Activated CD4-positive, CD25-positive, alpha-beta regulatory T cell treated with anti-CD3 and anti-CD28 coated beads, Interleukin-2, amount 50 U/mL, for 72 hours (primary cell): Measurements from ENCODE around the gene CEP128.

Source experiments
- DNase-seq: peaks from one replicate; pipeline ENCODE4 v3.0.0; 2021

Gene CEP128

DNA sequence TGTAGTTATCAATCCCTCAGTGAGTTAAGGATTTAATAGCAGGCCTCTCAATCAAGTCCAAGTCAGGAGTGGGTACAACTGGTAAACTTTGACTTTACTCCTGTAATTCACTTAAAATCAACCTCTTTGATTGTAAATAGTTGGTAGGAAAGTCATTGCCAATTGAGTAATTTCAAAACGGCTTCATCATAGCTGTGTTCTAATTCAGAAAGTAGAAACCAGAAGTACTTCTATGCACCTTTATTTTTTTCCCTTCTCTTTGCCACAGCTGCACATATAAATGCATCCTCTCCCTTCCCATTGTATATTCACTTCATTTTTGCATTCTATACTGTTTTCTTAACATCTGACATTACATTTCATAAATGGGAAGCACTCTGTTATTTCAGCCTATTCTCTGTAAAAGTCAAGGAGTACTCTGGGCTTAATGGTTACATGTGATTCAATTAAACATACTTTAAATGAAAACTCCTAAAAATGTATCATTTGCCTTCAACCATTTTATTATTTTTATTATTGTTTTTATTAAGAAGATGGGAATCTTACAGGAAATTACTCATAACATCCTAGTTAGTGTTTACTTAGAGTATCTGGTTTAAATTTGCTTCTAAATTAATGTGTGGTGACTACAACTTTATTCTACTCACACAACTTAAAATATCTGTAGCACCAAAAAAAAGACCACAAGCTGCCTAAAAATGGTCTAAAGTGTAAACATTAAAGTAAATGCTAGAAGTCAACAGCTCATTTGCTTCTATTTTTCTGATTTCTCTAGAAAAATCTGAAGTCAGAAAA is 171.2 kb downstream of the CEP128 start:
- no peak for DNase-seq

DNA sequence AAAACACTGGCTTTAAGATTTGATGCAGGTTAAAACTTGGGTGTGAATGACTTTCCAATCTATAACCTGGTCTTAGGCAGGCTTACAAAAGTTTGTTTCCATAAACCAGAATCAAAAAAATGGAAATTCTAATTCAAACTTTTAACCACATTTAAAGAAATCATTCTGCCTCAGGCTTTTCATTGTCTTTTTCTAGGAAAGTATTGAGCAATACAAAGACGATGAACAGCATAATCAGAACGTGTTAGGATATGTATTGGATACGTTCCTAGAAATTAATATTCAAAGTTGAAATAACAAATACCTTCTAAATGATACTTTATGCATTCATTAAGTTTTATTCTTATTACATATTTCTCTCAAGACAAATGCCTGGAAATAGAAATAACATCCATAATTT is 172.9 kb downstream of the CEP128 start:
- DNase-seq, result no peak

DNA sequence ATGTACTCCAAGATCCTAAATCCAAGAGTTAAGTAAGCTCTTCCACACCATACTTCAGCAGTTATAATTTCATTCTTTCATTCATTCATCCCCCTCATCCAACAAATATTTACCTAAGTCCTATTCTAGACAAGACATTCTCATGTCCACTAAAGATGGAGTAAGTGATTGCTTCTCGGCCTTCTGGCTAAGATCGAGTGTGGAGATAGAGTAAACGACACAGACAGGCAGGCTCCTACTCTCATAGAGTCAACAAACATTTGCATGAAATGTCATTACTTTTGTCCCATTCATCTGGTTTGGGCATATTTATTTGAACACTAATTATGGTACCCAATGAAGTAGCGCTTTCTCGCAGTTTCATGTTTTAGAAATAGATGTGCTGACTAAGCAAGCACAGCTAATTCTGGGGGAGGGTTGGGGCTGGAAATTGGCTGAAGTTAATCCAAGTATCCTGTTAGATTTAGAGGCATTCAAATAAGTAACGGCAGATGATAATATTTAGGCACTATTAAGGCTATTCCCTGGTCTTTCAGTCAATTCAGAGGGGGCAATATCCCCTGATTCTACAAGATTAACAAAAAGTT is 176.5 kb downstream of the CEP128 start:
- DNase-seq, result no peak

DNA sequence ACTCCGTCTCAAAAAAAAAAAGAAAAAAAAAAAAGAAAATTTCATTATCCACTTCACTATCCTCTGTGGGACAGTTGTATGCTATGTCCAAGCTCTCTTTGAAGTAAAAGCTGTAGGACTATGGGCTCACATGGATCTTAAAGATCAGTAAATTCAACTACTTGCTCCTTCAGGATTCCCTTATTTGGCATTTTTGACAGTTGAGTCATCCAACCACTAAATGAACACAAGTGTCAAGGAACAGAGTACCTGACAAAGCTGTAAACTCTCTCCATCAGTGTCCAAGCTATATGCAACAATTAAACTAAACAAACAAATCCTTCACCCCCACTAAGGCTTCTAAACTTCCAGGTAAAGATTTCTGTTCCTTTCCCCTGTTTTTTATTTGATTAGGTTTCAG is 177.0 kb downstream of the CEP128 start:
- no peak for DNase-seq

DNA sequence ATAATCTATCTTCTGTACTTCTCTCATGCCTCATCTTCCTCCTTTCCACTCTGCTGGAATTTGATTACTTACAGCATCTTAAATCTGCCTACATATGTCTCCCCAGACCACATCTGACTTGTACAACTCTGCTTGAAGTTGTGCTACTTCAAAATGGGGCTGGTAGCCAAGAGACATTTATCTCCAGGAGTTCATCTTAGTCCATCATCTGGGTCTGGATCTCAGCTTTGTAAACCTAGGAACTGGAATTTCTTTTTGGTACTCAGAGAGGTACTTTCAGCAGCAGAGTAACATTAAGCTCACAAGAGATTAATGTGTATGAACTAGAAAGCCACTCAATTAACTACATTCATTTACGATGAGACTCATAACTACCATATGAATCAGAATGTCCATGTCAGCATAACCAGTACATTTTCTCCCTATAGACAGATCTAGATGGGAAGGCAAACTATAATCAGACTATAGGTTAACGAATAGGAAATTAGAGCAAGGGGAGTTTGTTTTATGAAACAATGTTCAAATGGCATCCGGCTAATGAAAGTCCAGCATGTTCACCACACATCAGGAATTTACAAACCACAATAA is 178.8 kb downstream of the CEP128 start:
- DNase-seq, result no peak

DNA sequence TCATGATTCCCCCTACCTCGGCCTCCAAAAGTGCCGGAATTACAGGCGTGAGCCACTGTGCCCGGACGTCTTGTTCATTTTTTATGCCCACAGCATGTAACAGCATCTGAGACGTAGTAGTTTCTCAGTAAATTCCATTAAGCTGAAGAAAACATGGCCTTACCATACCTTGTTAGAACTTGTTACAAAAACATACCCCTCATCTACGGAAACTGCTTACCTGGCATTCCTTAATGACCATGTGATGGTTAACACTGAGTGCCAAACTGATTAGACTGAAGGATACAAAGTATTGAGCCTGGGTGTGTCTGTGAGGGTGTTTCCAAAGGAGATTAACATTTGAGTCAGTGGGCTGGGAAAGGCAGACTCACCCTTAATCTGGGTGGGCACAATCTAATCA is 186.8 kb downstream of the CEP128 start:
- DNase-seq, result no peak

DNA sequence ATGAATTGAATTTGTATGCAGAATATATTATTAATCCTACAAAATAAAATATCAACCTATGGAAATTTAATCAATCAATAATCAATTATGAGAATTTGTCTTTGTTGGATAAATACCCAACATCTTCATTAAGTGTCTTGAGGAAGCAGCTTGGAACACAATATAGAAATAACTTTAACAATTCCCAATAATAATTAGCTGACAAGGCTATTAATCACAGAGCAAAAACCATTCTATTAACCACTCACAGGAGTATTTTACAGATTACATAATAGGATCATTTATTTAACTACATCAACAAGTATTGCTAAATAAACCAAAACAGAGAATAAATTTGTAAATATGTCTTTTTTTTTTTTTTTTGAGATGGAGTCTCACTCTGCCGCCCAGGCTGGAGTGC is 190.3 kb downstream of the CEP128 start:
- no peak for DNase-seq

DNA sequence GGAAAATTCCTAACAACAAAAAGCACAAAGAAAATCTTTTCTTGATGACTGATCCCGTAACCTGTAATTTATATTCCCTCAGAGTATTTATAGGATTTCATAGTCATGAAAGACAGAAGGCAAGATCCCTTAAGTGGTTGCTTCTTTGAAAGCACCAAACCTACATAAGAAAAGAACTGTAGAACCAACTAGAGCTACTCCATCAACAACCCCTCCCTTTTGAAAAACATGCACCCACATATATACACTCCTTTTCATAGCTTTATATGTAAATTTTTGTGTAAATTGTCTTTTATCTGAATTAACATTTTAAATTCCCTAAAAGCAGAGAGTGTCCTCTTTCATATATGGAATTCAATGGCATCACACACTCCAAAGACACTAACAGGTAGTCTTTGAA is 215.3 kb downstream of the CEP128 start:
- DNase-seq, result no peak

DNA sequence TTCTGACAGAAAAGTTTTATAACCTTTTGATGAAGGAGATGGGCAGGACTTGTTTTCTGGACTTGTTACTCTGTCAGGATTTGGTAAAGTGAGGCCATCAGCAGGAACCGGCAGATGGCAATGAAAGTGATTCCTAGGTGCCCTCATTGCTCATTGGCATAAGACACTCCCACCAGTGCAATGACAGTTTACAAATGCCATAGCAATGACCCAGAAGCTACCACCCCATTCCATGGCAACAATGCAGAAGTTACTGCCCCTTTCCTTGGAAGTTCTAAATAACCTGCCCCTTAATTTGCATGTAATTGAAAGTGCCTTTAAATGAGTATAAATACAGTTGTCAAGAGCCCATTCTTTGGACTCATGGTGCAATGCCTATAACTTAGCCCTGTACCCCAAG is 222.6 kb downstream of the CEP128 start:
- DNase-seq, result no peak

DNA sequence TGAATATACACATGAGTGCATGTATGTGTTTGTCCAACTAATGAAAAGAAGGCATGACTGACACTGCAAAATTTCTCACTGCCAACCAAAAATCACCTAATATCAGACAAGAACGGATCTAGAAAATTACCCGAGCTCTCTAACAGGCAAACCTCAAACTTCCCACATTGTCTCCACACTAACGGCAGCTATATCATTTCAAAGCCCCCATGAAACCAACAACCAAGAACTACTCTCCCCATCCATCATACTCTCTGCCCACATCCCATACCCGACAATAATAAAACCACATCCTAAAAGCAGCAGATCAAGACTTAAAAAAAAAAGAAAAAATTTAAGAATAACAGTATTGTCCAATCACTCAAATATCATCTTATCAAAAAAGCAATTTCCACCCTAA is 227.1 kb downstream of the CEP128 start:
- no peak for DNase-seq

DNA sequence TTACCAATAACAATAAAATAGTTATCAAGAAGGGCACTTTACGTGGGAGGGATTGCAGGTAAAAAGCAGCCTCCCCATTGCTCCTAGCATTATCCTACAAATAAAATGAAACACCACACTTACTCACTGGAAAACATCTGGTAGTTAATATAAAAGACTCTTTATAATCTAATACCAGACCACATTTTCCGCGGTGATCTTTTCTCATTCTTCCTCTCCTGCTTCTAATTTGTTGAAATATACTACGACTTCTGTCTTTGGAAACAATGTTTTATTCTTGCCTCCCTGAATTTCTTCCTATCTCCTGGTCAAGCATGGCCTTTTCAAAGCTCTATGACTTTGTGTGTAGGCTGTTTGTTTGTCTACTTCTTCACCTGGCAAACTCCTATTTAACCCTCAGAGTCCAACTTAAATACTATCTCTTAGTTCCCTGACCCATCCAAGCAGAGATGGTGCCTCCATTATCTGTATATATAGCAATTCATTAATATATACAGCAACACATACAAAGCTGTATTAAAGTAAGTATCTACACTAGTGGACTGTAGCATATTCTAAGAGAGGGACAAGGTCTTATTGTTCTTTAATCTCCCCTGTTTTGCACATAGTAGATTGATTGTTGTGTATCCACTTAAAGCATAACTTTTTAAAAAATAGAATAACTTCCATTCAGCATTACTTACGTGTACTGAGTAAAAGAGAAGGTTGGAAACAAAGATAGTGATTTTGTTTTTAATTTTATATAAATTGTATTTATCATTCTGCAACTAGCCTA is 228.3 kb downstream of the CEP128 start:
- no peak for DNase-seq

DNA sequence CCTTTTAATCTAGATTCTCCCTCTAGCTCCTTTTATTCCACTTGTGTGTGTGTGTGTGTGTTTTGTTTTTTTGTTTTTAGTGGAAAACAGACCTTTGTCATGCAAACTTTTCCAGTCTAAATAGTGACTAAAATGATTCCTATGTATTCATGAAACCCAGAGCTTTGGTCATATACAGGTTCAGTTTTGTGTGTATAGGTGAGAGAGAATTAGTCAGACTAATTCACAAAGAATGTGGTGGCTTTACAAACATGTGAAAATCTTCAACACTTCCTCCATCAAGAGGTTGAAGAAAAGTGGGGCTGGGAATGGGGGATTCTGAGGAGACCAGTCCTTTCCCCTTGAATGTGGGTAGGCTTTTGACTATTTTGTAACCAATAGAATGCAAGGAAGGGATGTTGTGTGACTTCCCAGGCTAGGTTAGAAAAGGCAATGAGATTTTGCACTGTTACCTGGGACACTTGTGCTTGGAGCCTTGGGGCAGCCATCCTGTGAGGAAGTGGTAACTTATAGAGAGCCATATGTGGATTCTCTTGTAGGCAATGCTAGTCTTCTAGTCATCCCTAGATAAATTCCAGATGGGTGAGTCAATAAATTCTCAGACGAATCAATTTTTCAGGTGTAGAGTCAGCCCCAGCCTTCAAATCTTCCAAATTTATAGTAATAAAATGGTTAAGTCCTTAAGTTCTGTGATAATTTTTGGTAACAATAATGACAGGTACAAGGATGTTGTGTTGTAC is 236.1 kb downstream of the CEP128 start:
- DNase-seq, result no peak

DNA sequence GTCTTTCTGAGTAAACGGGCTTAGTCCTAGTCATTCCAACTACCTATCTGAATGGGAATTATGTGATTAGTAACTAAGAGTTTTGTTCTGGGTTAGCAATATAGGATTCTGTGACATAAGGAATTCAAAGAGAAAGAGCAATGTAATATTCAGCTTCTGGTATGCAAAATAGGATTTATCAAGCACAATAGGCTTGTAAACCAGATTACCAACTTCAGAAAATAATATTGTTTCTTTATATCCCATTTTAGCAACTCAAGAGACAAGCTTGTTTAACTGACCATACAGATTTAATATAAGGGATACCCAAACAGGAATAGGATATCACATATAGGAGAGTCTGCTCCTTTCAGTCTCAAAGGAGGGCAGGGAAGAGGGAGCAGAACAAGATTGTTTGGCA is 240.9 kb downstream of the CEP128 start:
- no peak for DNase-seq

DNA sequence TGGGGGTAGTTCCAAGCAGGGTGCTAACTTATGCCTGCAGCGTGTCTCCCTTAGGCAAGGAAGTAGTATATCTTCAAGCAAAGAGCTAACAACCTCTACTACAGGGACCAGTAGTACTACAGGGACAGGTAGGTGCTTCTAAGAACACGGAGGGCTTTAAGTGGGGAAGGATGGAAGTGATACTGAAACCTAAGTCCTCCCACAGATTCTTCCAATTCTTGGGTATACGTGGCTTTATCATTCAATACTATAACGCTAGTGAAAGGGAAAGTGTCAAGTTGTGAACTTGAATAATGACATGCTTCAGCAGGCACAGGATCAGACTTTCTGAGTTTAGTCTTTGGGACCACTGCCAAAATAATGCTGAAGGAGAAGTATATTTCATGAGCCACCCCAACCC is 241.7 kb downstream of the CEP128 start:
- no peak for DNase-seq

DNA sequence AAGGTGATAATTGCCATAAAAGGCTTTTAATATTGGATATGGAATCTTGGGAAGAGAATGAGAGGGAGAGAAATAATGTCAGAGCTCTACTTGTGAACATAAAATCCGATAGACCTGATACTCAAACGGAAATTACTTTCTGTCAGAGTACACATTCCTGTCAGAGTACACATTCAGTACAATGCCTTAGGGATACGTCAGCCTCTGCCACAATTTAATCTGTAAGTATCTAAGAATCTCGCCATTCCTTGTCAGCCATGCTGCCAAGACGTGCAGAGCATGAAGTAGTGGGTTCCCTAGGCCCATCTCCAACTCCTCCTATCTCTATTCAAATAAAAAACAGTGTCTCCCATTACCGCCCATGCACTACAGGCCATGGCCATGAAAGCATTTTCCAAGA is 242.6 kb downstream of the CEP128 start:
- DNase-seq, result no peak

DNA sequence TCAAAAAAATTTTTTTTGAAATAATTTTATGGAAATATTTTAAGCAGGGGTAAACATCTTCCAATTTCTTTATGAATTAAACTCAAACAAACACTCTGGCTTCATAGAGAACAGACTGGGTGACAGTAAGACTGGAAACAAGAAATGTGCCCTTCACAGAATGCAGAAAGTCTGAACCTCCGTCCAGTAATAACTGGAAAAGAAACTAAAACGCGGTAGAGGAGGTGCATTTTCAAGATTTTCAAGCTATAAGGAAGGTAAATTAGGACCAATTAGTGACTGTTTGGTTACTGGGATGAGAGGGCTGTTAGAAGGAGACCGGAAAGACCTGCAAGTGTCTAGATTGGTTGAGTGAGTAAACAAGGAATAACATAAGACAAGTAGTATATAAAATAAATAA is 245.7 kb downstream of the CEP128 start:
- no peak for DNase-seq

DNA sequence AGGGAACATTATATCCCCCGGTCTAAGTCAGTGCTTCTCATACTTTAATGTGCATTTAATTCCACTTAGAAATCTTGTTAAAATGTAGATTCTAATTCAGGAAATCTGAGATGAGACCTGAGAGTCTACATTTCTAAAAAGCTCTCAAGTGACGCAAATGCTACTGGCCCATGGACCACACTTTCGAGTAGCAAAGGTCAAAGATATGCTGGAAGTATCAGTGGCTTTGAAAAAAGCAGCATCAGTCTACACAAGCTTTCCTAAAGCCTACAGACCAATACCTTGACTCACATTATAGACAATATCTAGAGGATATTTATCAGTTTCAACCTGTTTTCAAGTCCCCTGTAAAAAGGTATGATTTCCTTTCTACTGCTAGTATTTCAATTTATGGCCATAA is 248.6 kb downstream of the CEP128 start:
- DNase-seq, result no peak

DNA sequence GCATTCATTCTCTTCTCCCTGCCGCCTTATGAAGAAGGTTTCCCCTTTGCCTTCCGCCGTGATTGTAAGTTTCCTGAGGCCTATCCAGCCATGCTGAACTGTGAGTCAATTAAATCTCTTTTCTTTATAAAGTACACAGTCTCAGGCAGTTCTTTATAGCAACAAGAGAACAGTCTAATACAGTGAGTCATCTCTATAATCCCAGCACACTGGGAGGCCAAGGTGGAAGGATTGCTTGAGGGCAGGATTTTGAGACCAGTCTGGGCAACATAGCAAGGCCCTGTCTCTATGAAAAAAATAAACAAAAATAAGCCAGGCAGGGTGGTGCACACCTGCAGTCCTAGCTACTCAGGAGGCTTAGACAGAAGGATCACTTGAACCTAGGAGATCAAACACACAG is 259.9 kb downstream of the CEP128 start:
- no peak for DNase-seq

DNA sequence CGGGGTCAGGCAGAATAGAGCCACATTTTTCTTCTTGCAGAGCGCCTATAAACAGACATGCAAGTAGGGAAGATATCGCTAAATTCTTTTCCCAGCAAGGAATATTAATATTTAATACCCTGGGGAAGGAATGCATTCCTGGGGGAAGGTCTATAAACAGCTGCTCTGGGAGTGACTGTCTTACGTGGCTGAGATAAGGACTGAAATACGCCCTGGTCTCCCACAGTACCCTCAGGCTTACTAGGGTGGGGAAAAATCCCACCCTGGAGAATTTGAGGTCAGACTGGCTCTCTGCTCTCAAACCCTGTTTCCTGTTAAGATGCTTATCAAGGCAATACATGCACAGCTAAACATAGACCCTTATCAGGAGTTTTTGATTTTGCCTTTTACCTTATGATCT is 262.3 kb downstream of the CEP128 start:
- DNase-seq, result no peak

DNA sequence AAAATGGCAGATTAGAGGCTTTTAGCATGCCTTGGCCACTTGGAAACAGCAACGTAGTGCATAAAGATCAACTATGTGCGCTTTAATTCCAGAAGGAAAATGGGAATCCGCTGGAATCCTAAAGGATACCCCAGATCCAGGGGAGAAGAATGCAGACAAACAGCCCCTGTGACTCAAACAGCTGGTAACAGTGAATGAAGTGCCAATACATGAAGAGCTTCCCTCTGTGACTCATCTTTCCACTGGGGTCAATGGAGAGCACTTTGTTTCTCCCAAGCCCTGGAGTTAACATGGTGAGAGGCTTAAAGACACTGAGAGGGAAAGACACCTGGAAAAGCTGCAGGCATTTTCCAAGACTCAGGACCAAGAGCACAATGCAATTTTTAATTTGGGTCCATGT is 263.1 kb downstream of the CEP128 start:
- DNase-seq, result no peak

DNA sequence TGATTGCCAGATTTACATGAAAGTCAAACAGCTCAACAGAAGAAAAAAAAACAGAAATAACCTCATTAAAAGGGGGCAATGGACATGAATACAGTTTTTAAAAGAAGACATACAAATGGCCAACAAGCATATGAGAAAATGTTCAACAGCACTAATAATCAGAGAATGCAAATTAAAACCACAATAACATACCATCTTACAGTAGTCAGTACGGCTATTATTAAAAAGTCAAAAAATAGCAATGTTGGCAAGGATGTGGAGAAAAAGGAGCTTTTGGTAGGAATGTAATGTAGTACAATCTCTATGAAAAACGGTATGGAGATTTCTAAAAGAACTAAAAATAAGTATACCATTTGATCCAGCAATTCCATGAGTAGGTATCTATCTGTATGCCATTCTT is 272.1 kb downstream of the CEP128 start:
- no peak for DNase-seq

DNA sequence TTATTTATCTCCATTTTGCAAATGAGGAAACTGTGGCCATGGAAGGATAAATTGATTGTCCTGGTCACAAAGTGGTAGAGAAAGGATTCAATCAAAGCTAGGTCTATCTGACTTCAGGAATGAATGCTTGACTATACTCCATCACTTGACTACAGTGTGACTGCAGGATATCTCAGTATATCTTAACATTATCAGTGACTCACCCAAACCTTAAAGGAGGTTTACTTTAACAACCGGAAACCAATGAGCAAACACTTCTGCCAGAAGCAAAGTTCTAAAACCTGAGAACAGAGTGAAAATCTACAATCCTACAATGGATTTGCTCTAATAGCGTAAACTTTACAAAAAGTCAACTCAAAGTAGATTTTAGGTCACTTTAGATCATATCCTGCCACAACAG is 277.0 kb downstream of the CEP128 start:
- no peak for DNase-seq

DNA sequence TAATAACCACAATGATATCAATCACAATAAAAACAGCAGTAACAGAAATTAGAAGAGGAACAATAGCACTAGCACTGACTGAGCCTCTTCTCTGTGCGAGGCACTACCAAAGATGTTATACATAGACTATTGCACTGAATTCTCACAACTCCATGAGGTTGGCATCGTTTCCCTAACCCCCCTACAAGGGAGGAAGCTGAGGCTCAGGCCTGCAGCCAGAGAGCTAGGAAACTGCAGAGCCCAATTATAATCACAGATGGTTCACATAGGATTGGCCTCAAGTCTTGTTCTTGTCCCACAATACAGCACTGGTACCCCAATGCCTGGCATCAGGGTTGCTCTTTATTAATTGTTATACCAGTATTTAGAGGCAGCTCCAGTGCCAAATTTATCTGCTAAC is 278.0 kb downstream of the CEP128 start:
- no peak for DNase-seq
